Lower lobe of right lung (tissue), 2 donors: ENCODE measurements around the gene DDAH1. TPM values are rescaled to one million over a fixed set of nuclear protein-coding genes. Genes with fewer than 3 reads are reported as not detected.

Source experiments
- ATAC-seq, 2 donors: fragments of 200-7000 bp; cut with Tn5 transposase; one replicate each; pipeline ENCODE4 v1.9.1; 2020 to 2022; ENCODE audit warnings: mild to moderate bottlenecking in 2 of 2, moderate library complexity in 2 of 2
- DNase-seq: peaks from one replicate; pipeline ENCODE4 v3.0.0-alpha.2; 2020
- H3K27ac ChIP-seq: fragments of 200-600 bp; one replicate; pipeline ENCODE4 v1.8.0; 2022
- H3K27me3 ChIP-seq: fragments of 200-600 bp; one replicate; pipeline ENCODE4 v1.8.0; 2022; ENCODE audit warnings: low read depth
- H3K36me3 ChIP-seq: fragments of 200-600 bp; one replicate; pipeline ENCODE4 v1.8.0; 2022; ENCODE audit warnings: mild to moderate bottlenecking
- H3K4me1 ChIP-seq: fragments of 200-600 bp; one replicate; pipeline ENCODE4 v1.8.0; 2022
- H3K4me3 ChIP-seq: fragments of 200-600 bp; one replicate; pipeline ENCODE4 v1.8.0; 2022; ENCODE audit warnings: mild to moderate bottlenecking
- H3K9me3 ChIP-seq: fragments of 200-600 bp; one replicate; pipeline ENCODE4 v1.8.0; 2022
- CTCF ChIP-seq: fragments of 200-600 bp; IDR thresholded peaks from one replicate; pipeline ENCODE4 v1.8.0; 2022; ENCODE audit warnings: antibody characterized with exemption, mild to moderate bottlenecking
- intact Hi-C: fragments of 100-400 bp; cut with DNase I; formaldehyde crosslinking; loops from one replicate; pipeline ENCODE4 v1.11.0; 2022
- total RNA-seq: library from RNA; stranded (reverse); fragmentation: NEBNext Ultra II Directional; extraction: Animal tissue kit (Norgen Biotek cat#: 25700); gene quantifications from one replicate; pipeline ENCODE4 v1.2.1, GENCODE V29; 2021
- donor health status: DM: no; HTN: yes; CAD: no; lungs with severe emphysema.

The DDAH1 gene
- total RNA-seq, 1 donor from 2014 or later, result 48.4 TPM

GRCh38 chr1:85317560-85317959 lies 147.4 kb downstream of the DDAH1 start:
- intact Hi-C loops, result no loop called here
- DNase-seq, result no peak
- TF ChIP-seq CTCF, result no peak

GRCh38 chr1:85316321-85316720 lies 148.6 kb downstream of the DDAH1 start:
- no peak for TF ChIP-seq CTCF
- Histone ChIP-seq H3K4me3 (no peak overlapping the region), H3K9me3 (no peaks in the 10 kb centered on the region), H3K36me3 (no peaks in the 10 kb centered on the region), H3K27me3 (no peaks in the 10 kb centered on the region), H3K27ac (no peak overlapping the region), H3K4me1 (peaks cover 26% of the 10 kb centered on the region)
- no peak for ATAC-seq
- intact Hi-C loops, result no loop called here
- DNase-seq, result no peak

More at GRCh38 chr1:85317560-85317959, 147.4 kb downstream of the DDAH1 start:
- H3K27me3 ChIP-seq, result no peaks in the 10 kb centered on the region
- no peak for ATAC-seq
- H3K4me3 ChIP-seq, result no peak overlapping the region
- H3K27ac ChIP-seq, result no peak overlapping the region
- no peaks in the 10 kb centered on the region for H3K9me3 ChIP-seq
- no peaks in the 10 kb centered on the region for H3K36me3 ChIP-seq
- H3K4me1 ChIP-seq, result peaks cover 26% of the 10 kb centered on the region

GRCh38 chr1:85315789-85316188 lies 149.2 kb downstream of the DDAH1 start:
- H3K27me3 ChIP-seq, result no peaks in the 10 kb centered on the region
- H3K27ac ChIP-seq, result no peak overlapping the region
- peaks cover 23% of the 10 kb centered on the region for H3K4me1 ChIP-seq
- no peaks in the 10 kb centered on the region for H3K9me3 ChIP-seq
- intact Hi-C loops, result no loop called here
- H3K4me3 ChIP-seq, result no peak overlapping the region
- TF ChIP-seq CTCF, result no peak
- ATAC-seq (no peak), DNase-seq (no peak)
- no peaks in the 10 kb centered on the region for H3K36me3 ChIP-seq

- intact Hi-C loops, result no loop called here
- Histone ChIP-seq H3K27me3 (no peaks in the 10 kb centered on the region), H3K4me3 (no peak overlapping the region), H3K27ac (peak overlapping the region; percentile 18), H3K9me3 (no peaks in the 10 kb centered on the region), H3K36me3 (no peaks in the 10 kb centered on the region), H3K4me1 (peaks cover 17% of the 10 kb centered on the region)
- no peak for TF ChIP-seq CTCF
- no peak for ATAC-seq
- no peak for DNase-seq
Measured at GRCh38 chr1:85314726-85315125, 150.2 kb downstream of the DDAH1 start.

- intact Hi-C loops, result no loop called here
- Histone ChIP-seq H3K4me3 (no peak overlapping the region), H3K27ac (peak overlapping the region; percentile 18), H3K9me3 (no peaks in the 10 kb centered on the region), H3K36me3 (no peaks in the 10 kb centered on the region), H3K27me3 (no peaks in the 10 kb centered on the region), H3K4me1 (peaks cover 19% of the 10 kb centered on the region)
- ATAC-seq (peak; percentile 72 to 79), DNase-seq (no peak)
- TF ChIP-seq CTCF, result no peak
Measured at GRCh38 chr1:85313888-85314696, 150.9 kb downstream of the DDAH1 start.
